Measurements from ENCODE around the gene PER2. TPM values are rescaled to one million over a fixed set of nuclear protein-coding genes. Genes with fewer than 3 reads are reported as not detected.
"Not testable (repeated sequence)": the region's sequence is repeated elsewhere in the genome, so short reads cannot be mapped to it uniquely, and the experiment has no call there.

Gene PER2, protein sequence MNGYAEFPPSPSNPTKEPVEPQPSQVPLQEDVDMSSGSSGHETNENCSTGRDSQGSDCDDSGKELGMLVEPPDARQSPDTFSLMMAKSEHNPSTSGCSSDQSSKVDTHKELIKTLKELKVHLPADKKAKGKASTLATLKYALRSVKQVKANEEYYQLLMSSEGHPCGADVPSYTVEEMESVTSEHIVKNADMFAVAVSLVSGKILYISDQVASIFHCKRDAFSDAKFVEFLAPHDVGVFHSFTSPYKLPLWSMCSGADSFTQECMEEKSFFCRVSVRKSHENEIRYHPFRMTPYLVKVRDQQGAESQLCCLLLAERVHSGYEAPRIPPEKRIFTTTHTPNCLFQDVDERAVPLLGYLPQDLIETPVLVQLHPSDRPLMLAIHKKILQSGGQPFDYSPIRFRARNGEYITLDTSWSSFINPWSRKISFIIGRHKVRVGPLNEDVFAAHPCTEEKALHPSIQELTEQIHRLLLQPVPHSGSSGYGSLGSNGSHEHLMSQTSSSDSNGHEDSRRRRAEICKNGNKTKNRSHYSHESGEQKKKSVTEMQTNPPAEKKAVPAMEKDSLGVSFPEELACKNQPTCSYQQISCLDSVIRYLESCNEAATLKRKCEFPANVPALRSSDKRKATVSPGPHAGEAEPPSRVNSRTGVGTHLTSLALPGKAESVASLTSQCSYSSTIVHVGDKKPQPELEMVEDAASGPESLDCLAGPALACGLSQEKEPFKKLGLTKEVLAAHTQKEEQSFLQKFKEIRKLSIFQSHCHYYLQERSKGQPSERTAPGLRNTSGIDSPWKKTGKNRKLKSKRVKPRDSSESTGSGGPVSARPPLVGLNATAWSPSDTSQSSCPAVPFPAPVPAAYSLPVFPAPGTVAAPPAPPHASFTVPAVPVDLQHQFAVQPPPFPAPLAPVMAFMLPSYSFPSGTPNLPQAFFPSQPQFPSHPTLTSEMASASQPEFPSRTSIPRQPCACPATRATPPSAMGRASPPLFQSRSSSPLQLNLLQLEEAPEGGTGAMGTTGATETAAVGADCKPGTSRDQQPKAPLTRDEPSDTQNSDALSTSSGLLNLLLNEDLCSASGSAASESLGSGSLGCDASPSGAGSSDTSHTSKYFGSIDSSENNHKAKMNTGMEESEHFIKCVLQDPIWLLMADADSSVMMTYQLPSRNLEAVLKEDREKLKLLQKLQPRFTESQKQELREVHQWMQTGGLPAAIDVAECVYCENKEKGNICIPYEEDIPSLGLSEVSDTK (N-terminal part only)
- polyA plus RNA-seq (2012; ENCODE audit: insufficient read depth, insufficient read length, low read depth): 15.7 TPM

DNA sequence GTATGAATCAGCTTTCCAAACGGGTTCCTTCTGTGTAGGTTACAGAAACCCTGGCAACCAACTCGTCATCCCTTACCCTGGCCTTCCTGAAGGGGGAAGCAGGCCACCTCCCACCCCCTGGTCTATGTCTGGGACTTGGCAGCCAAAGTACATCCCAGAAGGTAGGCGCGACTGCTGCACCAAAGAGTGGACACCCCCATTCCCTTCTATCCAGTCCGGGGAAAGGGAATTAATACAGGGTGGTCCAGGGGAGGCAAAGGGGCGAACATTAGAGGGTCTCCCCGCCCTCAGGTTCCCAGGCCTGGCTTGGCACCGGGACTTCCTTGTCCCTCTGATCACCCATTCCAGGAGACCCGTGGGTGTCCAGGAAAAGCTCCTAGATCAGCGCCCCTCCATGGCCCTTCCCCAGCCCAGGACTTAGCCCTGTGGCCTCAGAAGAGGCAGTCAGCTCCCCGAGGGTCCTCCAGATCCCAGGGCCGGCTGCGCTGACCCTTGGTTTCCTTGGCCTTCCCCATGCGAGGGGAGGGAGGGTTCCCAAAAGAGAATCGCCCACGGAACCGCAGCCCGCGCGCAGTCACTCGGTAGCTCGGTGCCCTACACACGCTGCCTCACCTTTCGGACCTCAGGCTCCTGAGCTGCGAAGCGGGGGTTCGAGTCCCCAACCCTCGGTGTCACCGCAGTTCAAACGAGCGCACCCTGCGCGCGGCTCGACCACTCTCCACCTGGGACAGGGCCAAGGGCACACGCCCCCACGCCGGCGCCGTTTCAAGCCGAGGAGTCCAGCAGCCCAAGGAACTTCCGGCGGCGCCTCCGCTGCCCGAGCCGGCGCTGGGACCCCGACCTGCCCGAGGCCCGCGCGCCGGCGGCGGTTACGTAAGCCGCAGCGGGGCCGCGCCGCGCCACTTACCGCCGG is at the start of gene PER2:
Gene PER2, minus strand, starts transcription at position 874 of the 913 bp plus-strand sequence. CDS start 10,674 bp downstream, outside the sequence.
- no peaks in the 10 kb centered on the region; the same call in 1 of the 2 replicates for H3K36me3 ChIP-seq
- H3K9me3 ChIP-seq: no peaks in the 10 kb centered on the region
- H3K4me1 ChIP-seq: no peaks in the 10 kb centered on the region
- peak within 1 kb of the TSS; percentile 93 for H3K4me3 ChIP-seq (ENCODE audit: low read depth, low read length)
- no peaks in the 10 kb centered on the region for H3K27me3 ChIP-seq
- TF ChIP-seq, protein P1, sequence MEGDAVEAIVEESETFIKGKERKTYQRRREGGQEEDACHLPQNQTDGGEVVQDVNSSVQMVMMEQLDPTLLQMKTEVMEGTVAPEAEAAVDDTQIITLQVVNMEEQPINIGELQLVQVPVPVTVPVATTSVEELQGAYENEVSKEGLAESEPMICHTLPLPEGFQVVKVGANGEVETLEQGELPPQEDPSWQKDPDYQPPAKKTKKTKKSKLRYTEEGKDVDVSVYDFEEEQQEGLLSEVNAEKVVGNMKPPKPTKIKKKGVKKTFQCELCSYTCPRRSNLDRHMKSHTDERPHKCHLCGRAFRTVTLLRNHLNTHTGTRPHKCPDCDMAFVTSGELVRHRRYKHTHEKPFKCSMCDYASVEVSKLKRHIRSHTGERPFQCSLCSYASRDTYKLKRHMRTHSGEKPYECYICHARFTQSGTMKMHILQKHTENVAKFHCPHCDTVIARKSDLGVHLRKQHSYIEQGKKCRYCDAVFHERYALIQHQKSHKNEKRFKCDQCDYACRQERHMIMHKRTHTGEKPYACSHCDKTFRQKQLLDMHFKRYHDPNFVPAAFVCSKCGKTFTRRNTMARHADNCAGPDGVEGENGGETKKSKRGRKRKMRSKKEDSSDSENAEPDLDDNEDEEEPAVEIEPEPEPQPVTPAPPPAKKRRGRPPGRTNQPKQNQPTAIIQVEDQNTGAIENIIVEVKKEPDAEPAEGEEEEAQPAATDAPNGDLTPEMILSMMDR (IDR thresholded peaks at IDR 0.05; ENCODE audit: low read depth, low read length): peak; percentile 40
- peak; percentile 62 for DNase-seq

DNA sequence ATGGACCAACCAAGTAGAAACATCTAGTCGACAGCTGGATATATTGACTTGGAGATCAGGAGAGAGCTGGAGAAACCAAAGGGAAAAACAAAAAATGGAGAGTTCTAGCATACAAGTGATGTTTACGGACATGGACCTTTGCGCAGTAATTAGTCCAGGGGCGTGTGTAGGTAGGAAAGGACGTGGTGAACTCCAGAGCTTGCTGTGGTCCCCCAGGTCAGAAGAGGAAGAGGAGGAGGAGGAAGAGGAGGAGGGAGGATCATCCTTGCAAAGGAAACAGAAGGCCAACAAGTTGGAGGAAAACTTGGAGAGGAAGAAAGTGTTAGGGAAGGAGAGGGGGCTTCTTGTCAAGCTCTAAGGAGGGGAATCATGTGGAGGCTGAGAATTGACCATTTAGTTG is 49.4 kb upstream of the PER2 start:
- TF ChIP-seq, protein P1 (IDR thresholded peaks at IDR 0.05; ENCODE audit: low read depth, low read length): no peak
- Histone ChIP-seq H3K4me3 (ENCODE audit: low read depth, low read length) (no peak overlapping the region), H3K36me3 (no peaks in the 10 kb centered on the region; the same call in 1 of the 2 replicates), H3K27me3 (no peaks in the 10 kb centered on the region), H3K4me1 (no peaks in the 10 kb centered on the region; the same call in 1 of the 2 replicates), H3K9me3 (no peaks in the 10 kb centered on the region)
- no peak for DNase-seq

DNA sequence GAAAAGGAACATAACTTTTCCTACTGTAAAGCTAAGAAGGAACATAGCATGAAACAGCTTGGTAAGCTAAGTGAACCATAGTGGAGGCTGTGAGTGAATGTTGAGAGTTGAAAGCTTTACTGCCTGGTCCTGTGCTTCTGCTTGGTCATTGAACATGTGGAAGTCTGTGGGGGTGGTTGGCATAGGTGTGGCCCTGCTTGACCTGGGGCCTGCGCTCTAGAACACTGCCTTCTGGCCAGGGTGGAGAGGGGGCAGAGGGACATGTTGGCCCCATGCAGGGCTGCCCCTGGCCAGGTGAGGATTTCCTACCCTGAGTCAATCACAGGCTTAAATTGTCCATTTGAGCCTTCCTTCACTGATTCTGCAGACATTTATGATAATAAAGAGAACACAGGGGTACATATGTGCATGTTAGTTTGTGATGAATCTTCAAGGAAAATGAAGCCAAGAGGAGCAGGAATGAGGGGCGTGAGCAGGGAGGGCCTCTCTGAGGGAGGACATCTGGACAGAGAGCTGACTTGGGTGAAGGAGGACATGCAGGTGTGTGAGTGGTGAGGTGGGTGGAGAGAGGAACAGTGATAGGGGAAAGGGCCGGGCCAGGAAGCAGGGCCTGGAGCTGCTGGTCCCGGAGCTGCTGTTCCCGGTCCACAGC is 48.5 kb upstream of the PER2 start:
- no peaks in the 10 kb centered on the region for H3K9me3 ChIP-seq
- peaks cover 7% of the 10 kb centered on the region for H3K4me1 ChIP-seq
- no peaks in the 10 kb centered on the region; the same call in 1 of the 2 replicates for H3K36me3 ChIP-seq
- H3K27me3 ChIP-seq: no peaks in the 10 kb centered on the region
- TF ChIP-seq, protein P1 (IDR thresholded peaks at IDR 0.05; ENCODE audit: low read depth, low read length): no peak
- DNase-seq: no peak
- no peak overlapping the region for H3K4me3 ChIP-seq (ENCODE audit: low read depth, low read length)

DNA sequence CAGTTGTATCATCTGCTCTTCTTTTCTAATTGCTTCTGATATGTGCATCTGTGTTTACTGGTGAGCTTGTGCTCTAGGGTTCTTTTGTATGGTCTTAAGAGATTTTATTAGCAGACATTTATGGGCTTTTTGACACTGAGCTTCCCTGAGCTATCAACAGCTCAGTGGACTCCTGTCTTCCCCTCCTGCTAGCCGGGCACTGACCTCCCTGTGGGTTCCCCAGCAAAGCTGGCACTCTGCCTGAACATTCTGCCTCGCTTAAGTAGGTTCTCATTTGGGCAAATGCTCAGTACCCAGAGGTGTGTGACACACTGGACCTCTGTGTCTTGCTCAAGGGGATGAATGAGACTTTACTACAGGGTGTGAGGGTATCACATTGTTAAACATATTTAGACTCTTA is 47.7 kb upstream of the PER2 start:
- peaks cover 12% of the 10 kb centered on the region for H3K4me1 ChIP-seq
- no peaks in the 10 kb centered on the region for H3K9me3 ChIP-seq
- no peaks in the 10 kb centered on the region; the same call in 1 of the 2 replicates for H3K36me3 ChIP-seq
- DNase-seq: no peak
- TF ChIP-seq, protein P1 (IDR thresholded peaks at IDR 0.05; ENCODE audit: low read depth, low read length): no peak
- no peaks in the 10 kb centered on the region for H3K27me3 ChIP-seq
- H3K4me3 ChIP-seq (ENCODE audit: low read depth, low read length): no peak overlapping the region

DNA sequence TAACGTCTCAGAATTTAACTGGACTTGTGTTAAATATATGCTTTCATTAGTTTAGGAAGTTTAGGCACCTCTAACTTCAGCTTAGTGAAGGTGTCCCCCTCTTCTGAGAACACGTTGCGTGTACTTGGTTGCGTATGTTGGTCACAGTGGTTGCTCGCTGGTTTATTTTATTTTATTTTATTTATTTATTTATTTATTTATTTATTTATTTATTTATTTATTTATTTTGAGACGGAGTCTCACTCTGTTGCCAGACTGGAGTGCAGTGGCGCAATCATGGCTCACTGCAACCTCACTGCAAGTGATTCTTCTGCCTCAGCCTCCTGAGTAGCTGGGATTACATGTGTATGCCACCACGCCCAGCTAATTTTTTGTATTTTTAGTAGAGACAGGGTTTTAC is 47.2 kb upstream of the PER2 start:
- H3K9me3 ChIP-seq; DNase-seq; H3K4me3 ChIP-seq (ENCODE audit: low read depth, low read length); H3K27me3 ChIP-seq; H3K36me3 ChIP-seq: not testable (repeated sequence)
- H3K4me1 ChIP-seq: peaks cover 12% of the 10 kb centered on the region

All from BE2C (cell line).